Measurements from ENCODE around the gene ATP23.

ATP23 gene

GRCh38 chr12:57909056-57909455, 32.3 kb upstream of the ATP23 start:
- DNase-seq: no peak

- DNase-seq: no peak
Measured at GRCh38 chr12:57909611-57910010, 31.8 kb upstream of the ATP23 start.

GRCh38 chr12:57918147-57918546, 23.2 kb upstream of the ATP23 start:
- DNase-seq: no peak

GRCh38 chr12:57927086-57927485, 14.3 kb upstream of the ATP23 start:
- DNase-seq: no peak

GRCh38 chr12:57929092-57929830, 12.1 kb upstream of the ATP23 start:
- no peak for DNase-seq

DNA sequence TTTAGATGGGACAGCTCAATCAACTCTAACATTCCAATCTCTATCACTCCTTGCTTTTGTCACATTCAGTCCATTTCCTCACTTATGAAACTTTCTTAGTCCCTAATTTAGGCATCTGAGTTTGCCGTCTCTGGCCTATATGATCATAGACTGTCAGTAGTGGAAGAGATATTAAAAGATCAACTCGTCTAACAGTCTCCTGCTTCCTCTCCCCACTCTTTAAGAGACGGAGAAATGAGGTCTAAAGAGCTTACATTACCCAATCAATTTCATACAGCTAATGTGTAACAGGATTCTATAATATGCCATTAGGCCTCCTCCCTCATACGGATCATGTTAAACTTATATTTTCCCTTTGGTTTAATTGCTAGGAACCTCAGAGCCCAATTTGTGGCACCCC, 6.5 kb upstream of the ATP23 start:
- no peak for DNase-seq

DNA sequence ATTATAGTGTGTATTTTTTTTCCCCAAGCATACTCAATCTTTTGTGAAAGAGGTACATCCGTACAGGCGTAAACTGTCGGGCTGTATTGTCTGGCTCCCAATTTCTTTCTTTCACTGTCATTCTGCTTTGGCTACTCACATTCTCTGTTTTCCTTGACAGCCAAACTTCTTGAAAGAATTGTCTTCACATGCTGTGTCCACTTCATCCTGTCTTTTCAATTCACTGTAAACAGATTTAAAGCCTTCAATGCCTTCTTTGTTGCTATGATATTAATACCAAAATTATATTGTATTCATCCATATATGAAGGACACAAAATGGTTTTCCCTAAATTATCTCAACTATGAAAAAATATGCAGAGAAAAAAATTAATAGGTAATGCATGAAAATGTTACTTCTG, 6.0 kb upstream of the ATP23 start:
- DNase-seq: no peak

DNA sequence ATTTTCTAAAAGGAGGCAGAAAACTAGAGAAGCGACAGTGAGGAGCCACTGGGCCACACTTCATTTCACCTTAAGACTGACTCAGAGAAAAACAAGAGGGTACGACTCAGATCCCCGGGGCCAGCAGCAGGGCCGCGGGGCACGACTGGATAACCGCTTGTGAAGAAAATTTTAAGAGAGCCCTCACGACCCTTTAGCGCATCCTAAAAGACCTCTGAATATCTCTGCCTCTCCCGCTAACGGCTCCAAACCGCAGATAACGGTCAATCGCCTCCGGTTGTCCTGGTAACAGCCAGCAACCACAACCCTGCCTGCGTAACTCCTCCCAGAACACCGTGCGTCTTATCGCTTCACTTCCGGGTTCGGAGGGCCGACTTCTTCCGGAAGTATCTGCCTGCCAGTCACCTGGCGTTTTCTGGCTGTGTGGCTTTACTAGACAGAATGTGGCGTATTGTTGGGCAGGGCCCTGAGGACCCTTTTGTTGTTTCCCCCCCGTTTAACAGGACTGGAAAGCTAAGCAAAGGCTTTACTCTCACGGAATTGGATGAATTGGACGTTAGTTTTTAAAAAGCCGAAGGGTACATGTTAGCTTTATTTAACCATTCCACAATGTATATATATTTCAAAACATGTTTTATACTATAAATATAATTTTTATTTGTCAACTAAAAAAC, 5.4 kb upstream of the ATP23 start:
- DNase-seq: peak; percentile 98

GRCh38 chr12:57936513-57936883, 4.9 kb upstream of the ATP23 start:
- no peak for DNase-seq

DNA sequence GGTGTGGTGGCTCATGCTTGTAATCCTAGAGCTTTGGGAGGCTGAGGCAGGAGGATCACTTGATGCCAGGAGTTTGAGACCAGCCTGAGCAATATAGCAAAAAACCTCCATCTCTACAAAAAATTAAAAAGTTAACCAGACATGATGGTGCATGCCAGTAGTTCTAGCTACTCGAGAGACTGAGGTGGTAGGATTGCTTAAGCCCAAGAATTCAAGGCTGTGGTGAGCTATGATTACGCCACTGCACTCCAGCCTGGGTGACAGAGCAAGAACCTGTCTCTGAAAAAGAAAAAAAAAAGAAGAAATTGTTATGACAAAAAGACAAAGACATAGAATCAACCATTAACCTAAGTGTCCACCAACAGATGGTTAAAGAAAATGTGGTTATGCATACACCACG, 2.1 kb upstream of the ATP23 start:
- no peak for DNase-seq

GRCh38 chr12:57940052-57940914, 1.1 kb upstream of the ATP23 start:
- peak; percentile 49 for DNase-seq

DNA sequence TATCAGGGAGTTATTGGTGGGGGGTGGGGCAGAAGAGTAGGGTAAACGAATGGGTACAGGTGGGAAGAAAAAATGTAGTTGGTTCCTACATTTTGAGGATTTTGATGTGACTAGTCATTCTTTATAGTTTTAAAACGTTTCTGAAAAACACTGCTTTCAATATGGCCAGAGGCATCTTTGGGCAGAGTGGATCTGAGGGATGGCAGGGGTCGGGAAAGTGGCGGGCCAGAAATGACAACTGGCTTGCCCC, 527 bp upstream of the ATP23 start:
- DNase-seq: no peak

GRCh38 chr12:57943438-57944080, 2.2 kb downstream of the ATP23 start:
- DNase-seq: no peak

DNA sequence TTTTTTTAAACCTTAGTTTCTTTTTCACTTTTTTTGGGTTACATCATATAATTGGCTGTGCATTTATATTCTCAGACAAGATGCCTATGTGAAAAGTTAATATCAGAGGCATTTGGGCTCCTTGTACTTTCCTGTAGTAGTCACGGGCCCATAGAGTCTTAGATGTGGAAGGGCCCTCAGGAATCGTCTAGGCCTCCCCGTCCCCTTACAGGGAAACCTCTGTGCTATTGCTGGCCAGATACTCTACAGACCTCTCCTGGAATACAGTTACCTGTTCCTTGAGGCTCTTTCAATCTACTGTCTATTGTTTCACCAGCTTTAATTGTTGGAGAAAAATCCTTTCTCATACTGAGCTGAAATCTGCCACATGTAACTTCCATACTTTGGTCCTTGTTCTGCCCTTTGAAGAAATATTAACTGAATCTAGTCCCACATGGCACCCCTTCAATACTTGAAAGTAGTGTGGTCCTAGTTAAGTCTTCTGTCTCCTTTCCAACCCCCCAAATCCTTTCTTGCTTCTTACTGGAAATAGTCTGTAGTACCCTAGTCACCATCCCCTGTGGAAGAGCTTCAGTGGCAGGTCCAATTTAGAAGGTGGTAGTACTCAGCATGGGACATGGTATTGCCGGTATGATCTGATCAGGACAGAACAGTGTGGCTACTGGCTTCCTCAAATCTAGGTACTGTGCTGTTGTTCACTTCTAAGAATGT, 3.1 kb downstream of the ATP23 start:
- no peak for DNase-seq

- DNase-seq: no peak
Measured at GRCh38 chr12:57952766-57953165, 11.4 kb downstream of the ATP23 start.

DNA sequence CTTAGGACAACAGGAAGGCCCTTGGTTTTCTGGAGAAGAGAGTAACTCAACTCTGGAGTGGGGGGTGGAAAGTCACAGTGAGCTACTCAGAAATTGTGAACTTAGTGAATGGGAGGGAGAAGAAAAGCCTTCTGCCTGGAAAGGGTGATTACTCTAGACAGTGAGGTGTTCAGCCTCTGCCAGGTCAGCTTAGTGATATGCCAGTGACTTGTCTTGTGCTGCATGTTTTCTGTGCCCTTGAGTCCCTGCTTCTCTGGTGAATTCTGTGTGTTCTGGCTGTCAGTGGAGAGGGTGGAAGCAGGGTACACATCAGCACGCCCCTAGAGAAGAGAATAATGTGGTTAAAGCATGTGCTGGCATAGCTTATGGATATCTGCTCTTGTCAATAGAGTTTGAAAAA, 13.4 kb downstream of the ATP23 start:
- no peak for DNase-seq

GRCh38 chr12:57958061-57958657, 16.8 kb downstream of the ATP23 start:
- no peak for DNase-seq

GRCh38 chr12:57964421-57964820, 23.1 kb downstream of the ATP23 start:
- no peak for DNase-seq

DNA sequence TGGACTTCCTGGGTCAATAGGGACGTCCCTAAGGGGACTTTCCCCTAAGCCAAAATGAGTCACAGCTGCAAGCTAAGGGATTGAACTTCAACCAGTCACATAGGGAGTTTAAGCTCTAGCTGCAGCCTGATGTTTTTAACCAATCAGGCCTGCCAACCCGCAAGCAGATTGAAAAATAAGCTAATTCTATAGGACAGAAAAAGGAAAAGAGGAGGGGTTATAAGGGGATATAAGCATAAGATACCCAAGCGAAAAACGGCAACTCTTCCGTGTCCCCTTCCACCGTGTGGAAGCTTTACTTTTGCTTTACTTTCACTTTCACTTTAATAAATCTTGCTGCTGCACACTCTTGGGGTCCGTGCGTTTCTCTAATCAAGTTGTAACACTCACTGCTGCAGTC, 24.4 kb downstream of the ATP23 start:
- no peak for DNase-seq

DNA sequence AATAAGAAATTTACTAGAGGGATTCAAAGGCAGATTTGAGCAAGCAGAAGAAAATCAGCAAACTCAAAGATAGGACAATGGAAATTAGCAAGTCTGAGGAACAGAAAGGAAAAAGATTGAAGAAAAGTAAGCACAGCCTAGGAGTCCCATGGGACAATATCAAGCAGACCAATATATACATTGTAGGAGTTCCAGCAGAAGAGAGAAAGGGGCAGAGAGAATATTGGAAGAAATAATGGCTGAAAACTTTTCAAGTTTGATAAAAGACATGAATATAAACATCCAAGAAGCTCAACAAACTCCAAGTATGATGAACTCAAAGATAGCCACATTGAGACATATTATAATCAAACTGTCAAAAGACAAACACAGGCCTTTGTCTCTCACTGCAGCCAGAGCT, 25.2 kb downstream of the ATP23 start:
- DNase-seq: no peak

GRCh38 chr12:57983146-57983857, 41.9 kb downstream of the ATP23 start:
- peak; percentile 61 for DNase-seq

All from NCI-H69 (cell line).